ENCODE data around the gene DNAJB12. TPM values are rescaled to one million over a fixed set of nuclear protein-coding genes. Genes with fewer than 3 reads are reported as not detected.
"Not testable (repeated sequence)": the region's sequence is repeated elsewhere in the genome, so short reads cannot be mapped to it uniquely, and the experiment has no call there.

The DNAJB12 gene
- total RNA-seq, 2 donors from 2014 or later: 24.5 to 36.8 TPM

- DNase-seq (ENCODE audit: low spot score): no peak
- no peak for TF ChIP-seq CTCF (IDR thresholded peaks at IDR 0.05)
- Histone ChIP-seq H3K4me1 (no peaks in the 10 kb centered on the region), H3K27ac (no peak overlapping the region), H3K9me3 (no peaks in the 10 kb centered on the region), H3K4me3 (no peak overlapping the region), H3K36me3 (no peaks in the 10 kb centered on the region), H3K27me3 (no peaks in the 10 kb centered on the region)
These were observed 33.3 kb upstream of the DNAJB12 start for GRCh38 chr10:72388062-72388461.

GRCh38 chr10:72386916-72387586 lies 32.3 kb upstream of the DNAJB12 start:
- no peaks in the 10 kb centered on the region for H3K36me3 ChIP-seq
- no peak overlapping the region for H3K4me3 ChIP-seq
- no peaks in the 10 kb centered on the region for H3K9me3 ChIP-seq
- no peaks in the 10 kb centered on the region for H3K27me3 ChIP-seq
- no peak for TF ChIP-seq CTCF (IDR thresholded peaks at IDR 0.05)
- no peaks in the 10 kb centered on the region for H3K4me1 ChIP-seq
- no peak overlapping the region for H3K27ac ChIP-seq
- no peak for DNase-seq (ENCODE audit: low spot score)

- no peak for DNase-seq (ENCODE audit: low spot score)
- no peaks in the 10 kb centered on the region for H3K9me3 ChIP-seq
- H3K27ac ChIP-seq: no peak overlapping the region
- no peaks in the 10 kb centered on the region for H3K27me3 ChIP-seq
- TF ChIP-seq CTCF (IDR thresholded peaks at IDR 0.05): no peak
- H3K36me3 ChIP-seq: no peaks in the 10 kb centered on the region
- no peaks in the 10 kb centered on the region for H3K4me1 ChIP-seq
- H3K4me3 ChIP-seq: no peak overlapping the region
These were observed 31.0 kb upstream of the DNAJB12 start for GRCh38 chr10:72385724-72386123.

- not testable (repeated sequence) for H3K4me1 ChIP-seq; H3K27me3 ChIP-seq; DNase-seq (ENCODE audit: low spot score); H3K27ac ChIP-seq; H3K9me3 ChIP-seq; H3K36me3 ChIP-seq; H3K4me3 ChIP-seq
These were observed 30.3 kb upstream of the DNAJB12 start for GRCh38 chr10:72384982-72385381.

GRCh38 chr10:72379776-72380175 lies 25.1 kb upstream of the DNAJB12 start:
- no peaks in the 10 kb centered on the region for H3K36me3 ChIP-seq
- no peaks in the 10 kb centered on the region for H3K4me1 ChIP-seq
- no peak overlapping the region for H3K4me3 ChIP-seq
- DNase-seq (ENCODE audit: low spot score): no peak
- no peak for TF ChIP-seq CTCF (IDR thresholded peaks at IDR 0.05)
- H3K27me3 ChIP-seq: no peaks in the 10 kb centered on the region
- no peak overlapping the region for H3K27ac ChIP-seq
- no peaks in the 10 kb centered on the region for H3K9me3 ChIP-seq

- H3K4me1 ChIP-seq: no peaks in the 10 kb centered on the region
- no peak for TF ChIP-seq CTCF (IDR thresholded peaks at IDR 0.05)
These were observed 24.3 kb upstream of the DNAJB12 start for GRCh38 chr10:72379062-72379461.

More at GRCh38 chr10:72379062-72379461, 24.3 kb upstream of the DNAJB12 start:
- Histone ChIP-seq H3K9me3 (no peaks in the 10 kb centered on the region), H3K36me3 (no peaks in the 10 kb centered on the region), H3K4me3 (no peak overlapping the region), H3K27ac (no peak overlapping the region), H3K27me3 (no peaks in the 10 kb centered on the region)
- DNase-seq (ENCODE audit: low spot score): no peak
